K562 (cell line): ENCODE measurements around the gene PPP1R14B. TPM values are rescaled to one million over a fixed set of nuclear protein-coding genes. Genes with fewer than 3 reads are reported as not detected.

ENCODE experiments used
- BRCA1 ChIP-seq, 2 experiments: fragments of 450-650 bp in 1 of 2; sonication (generic) in 1 of 2; formaldehyde crosslinking in 1 of 2; IDR thresholded peaks; 2 replicates each; pipeline versions ENCODE4 v1.5.0 to v1.6.1; 2017 to 2020; ENCODE audit warnings: mild to moderate bottlenecking in 1 of 2, missing genetic modification reagents in 1 of 2
- CTBP1 ChIP-seq: fragments of 450-650 bp; IDR thresholded peaks from 2 replicates; pipeline ENCODE4 v1.6.1; 2016; ENCODE audit warnings: borderline replicate concordance
- E4F1 ChIP-seq: fragments of 250-450 bp; sonication (Bioruptor Pico); IDR thresholded peaks from 2 replicates; pipeline ENCODE4 v1.5.0; 2021; ENCODE audit warnings: mild to moderate bottlenecking, borderline replicate concordance
- ETS2 ChIP-seq: IDR thresholded peaks from 2 replicates; pipeline ENCODE4 v1.6.1; 2016; ENCODE audit warnings: borderline replicate concordance, missing genetic modification characterization, mild to moderate bottlenecking, moderate library complexity, missing compliant biosample characterization; ENCODE audit not compliant: poor library complexity, severe bottlenecking
- KDM5B ChIP-seq: fragments of 200-600 bp; sonication (generic); IDR thresholded peaks from 2 replicates; pipeline ENCODE4 v1.6.1; 2012; ENCODE audit warnings: low read depth, mild to moderate bottlenecking, moderate library complexity, low read length, control low read depth, inconsistent platforms; ENCODE audit not compliant: insufficient replicate concordance
- MCM2 ChIP-seq: fragments of 450-650 bp; IDR thresholded peaks from 2 replicates; pipeline ENCODE4 v1.6.1; 2017; ENCODE audit warnings: low read depth, mild to moderate bottlenecking
- MITF ChIP-seq: IDR thresholded peaks from 2 replicates; pipeline ENCODE4 v1.6.1; 2014; ENCODE audit warnings: antibody characterized with exemption
- RBM22 ChIP-seq: fragments of 200-400 bp; formaldehyde crosslinking; IDR thresholded peaks from 2 replicates; pipeline ENCODE4 v1.6.1; 2018; ENCODE audit warnings: low read length, low read depth; ENCODE audit not compliant: poor library complexity, severe bottlenecking
- RBM34 ChIP-seq: fragments of 200-400 bp; formaldehyde crosslinking; IDR thresholded peaks from 2 replicates; pipeline ENCODE4 v1.6.1; 2018; ENCODE audit warnings: low read length, borderline replicate concordance; ENCODE audit not compliant: insufficient read depth
- SIX5 ChIP-seq, 2 experiments: IDR thresholded peaks; 2 replicates each; pipeline ENCODE4 v1.6.1; 2011; ENCODE audit warnings: low read length in 2 of 2, borderline replicate concordance in 1 of 2, low read depth in 1 of 2, mild to moderate bottlenecking in 1 of 2, moderate library complexity in 1 of 2; ENCODE audit not compliant: insufficient read depth in 1 of 2
- SMC3 ChIP-seq: conservative IDR thresholded peaks from 2 replicates; pipeline ENCODE4 v1.6.1; 2011; ENCODE audit warnings: low read depth, low read length, improper control_type of control experiment; ENCODE audit not compliant: insufficient read depth
- TRIM28 ChIP-seq: fragments of 450-650 bp; IDR thresholded peaks from 2 replicates; pipeline ENCODE4 v1.6.1; 2017
- ZBTB33 ChIP-seq: sonication (generic); formaldehyde crosslinking; IDR thresholded peaks from 2 replicates; pipeline ENCODE4 v1.8.1; 2023; ENCODE audit warnings: mild to moderate bottlenecking, missing genetic modification reagents
- ZC3H8 ChIP-seq: fragments of 450-650 bp; IDR thresholded peaks from 2 replicates; pipeline ENCODE4 v1.6.1; 2017
- ZNF146 ChIP-seq: IDR thresholded peaks from one replicate; pipeline ENCODE4 v1.6.1; 2018; ENCODE audit warnings: missing compliant biosample characterization; ENCODE audit not compliant: unreplicated experiment
- ZNF311 ChIP-seq: fragments of 250-450 bp; sonication (Bioruptor Pico); IDR thresholded peaks from 2 replicates; pipeline ENCODE4 v1.4.0; 2020; ENCODE audit warnings: mild to moderate bottlenecking, moderate library complexity
- ZNF408 ChIP-seq: fragments of 250-450 bp; sonication (Bioruptor Pico); IDR thresholded peaks from 2 replicates; pipeline ENCODE4 v1.4.0; 2020; ENCODE audit warnings: low read depth, mild to moderate bottlenecking, moderate library complexity
- ZNF449 ChIP-seq: fragments of 250-450 bp; sonication (Bioruptor Pico); IDR thresholded peaks from 2 replicates; pipeline ENCODE4 v1.8.0; 2022; ENCODE audit warnings: moderate library complexity, mild to moderate bottlenecking, inconsistent platforms
- ZNF699 ChIP-seq: fragments of 250-450 bp; sonication (Bioruptor Pico); IDR thresholded peaks from 2 replicates; pipeline ENCODE4 v1.8.0; 2021; ENCODE audit warnings: mild to moderate bottlenecking, moderate library complexity; ENCODE audit not compliant: insufficient replicate concordance
- ZNF77 ChIP-seq: fragments of 250-450 bp; sonication (Bioruptor Pico); IDR thresholded peaks from 2 replicates; pipeline ENCODE4 v1.5.0; 2020
- polyA plus RNA-seq, 8 experiments: library from polyadenylated mRNA; depleted of rRNA in 4 of 8; stranded (reverse) in 5 of 8; unstranded in 3 of 8; fragments of >200 nt; fragmentation: Nextera tagmentation in 2 of 8; fragmentation: Illumina TruSeq in 1 of 8; extraction: Ambion mirVana in 2 of 8; extraction: Trizol in 1 of 8; gene quantifications; 2 replicates each; pipeline versions ENCODE4 v1.2.1 to v1.2.3, GENCODE V29; 2011 to 2014; ENCODE audit warnings: inconsistent platforms in 1 of 8, missing spikeins in 1 of 8
- total RNA-seq, 7 experiments: library from RNA; depleted of rRNA in 6 of 7; stranded (reverse); fragments of >200 nt in 6 of 7; fragmentation: Illumina TruSeq in 2 of 7; extraction: Trizol in 2 of 7; gene quantifications; 2 replicates each; pipeline versions ENCODE4 v1.2.1 to v1.2.3, GENCODE V29; 2011 to 2021; ENCODE audit warnings: low replicate concordance in 1 of 7

The PPP1R14B gene
- total and polyA plus RNA-seq, 9 of the 15 experiments (the other 6 are each of a cell fraction or from before 2014, with no cell fraction given): 7.7 to 566 (median 212) TPM

GRCh38 chr11:64207256-64208085 lies 39.3 kb downstream of the PPP1R14B start (continued):
- TF ChIP-seq ETS2 (tag) (peak; percentile 14), CTBP1 (0 out of 2 replicates have a peak, but pooled peaks have one; percentile 30), KDM5B (peak; percentile 45), TRIM28 (no peak), MCM2 (no peak), ZNF699 (CRISPR knock-in tag) (no peak), RBM34 (no peak), SMC3 (no peak), ZNF408 (CRISPR knock-in tag) (no peak), MITF (0 out of 2 replicates have a peak, but pooled peaks have one; percentile 12), BRCA1 (IDR thresholded peaks at IDR 0.05) (no peak), BRCA1 (CRISPR knock-in tag; IDR thresholded peaks at IDR 0.05) (no peak), ZNF146 (CRISPR knock-in tag) (no peak), ZNF77 (CRISPR knock-in tag) (no peak), E4F1 (CRISPR knock-in tag) (no peak), ZC3H8 (no peak), ZBTB33 (CRISPR knock-in tag) (no peak), RBM22 (no peak), SIX5 (IDR thresholded peaks at IDR 0.05; ENCODE audit: borderline replicate concordance in 1 of 2, insufficient read depth in 1 of 2, low read depth in 1 of 2, low read length in 2 of 2) (no peak), ZNF449 (CRISPR knock-in tag) (no peak), ZNF311 (CRISPR knock-in tag) (peak; percentile 53; the same call in 1 of the 2 replicates)
